PFSK-1 (cell line): Measurements from ENCODE around the gene ABCC2.

Source experiments
- FOXP2 ChIP-seq: optimal IDR thresholded peaks from 2 replicates; pipeline ENCODE3; 2011; ENCODE audit warnings: borderline replicate concordance, control low read depth, inconsistent platforms; ENCODE audit not compliant: insufficient read depth; ENCODE audit errors: extremely low read length, extremely low read depth
- POLR2AphosphoS5 ChIP-seq: IDR thresholded peaks from 2 replicates; pipeline ENCODE4 v1.6.1; 2012; ENCODE audit warnings: low read depth, mild to moderate bottlenecking, control low read depth, low read length, moderate library complexity
- REST ChIP-seq, 2 experiments: IDR thresholded peaks; 2 replicates each; pipeline versions ENCODE4 v1.6.1 to v1.8.0; 2011 to 2012; ENCODE audit warnings: low read depth in 2 of 2, low read length in 2 of 2, control low read depth in 1 of 2, inconsistent platforms in 1 of 2, mild to moderate bottlenecking in 1 of 2, moderate library complexity in 1 of 2; ENCODE audit not compliant: insufficient read depth in 1 of 2
- SIN3A ChIP-seq: IDR thresholded peaks from 2 replicates; pipeline ENCODE4 v1.6.1; 2012; ENCODE audit warnings: mild to moderate bottlenecking, low read length, moderate library complexity, borderline replicate concordance; ENCODE audit not compliant: insufficient read depth
- TAF1 ChIP-seq: IDR thresholded peaks from 2 replicates; pipeline ENCODE4 v1.6.1; 2012; ENCODE audit warnings: low read length, control low read depth, borderline replicate concordance; ENCODE audit not compliant: insufficient read depth

The ABCC2 gene

DNA sequence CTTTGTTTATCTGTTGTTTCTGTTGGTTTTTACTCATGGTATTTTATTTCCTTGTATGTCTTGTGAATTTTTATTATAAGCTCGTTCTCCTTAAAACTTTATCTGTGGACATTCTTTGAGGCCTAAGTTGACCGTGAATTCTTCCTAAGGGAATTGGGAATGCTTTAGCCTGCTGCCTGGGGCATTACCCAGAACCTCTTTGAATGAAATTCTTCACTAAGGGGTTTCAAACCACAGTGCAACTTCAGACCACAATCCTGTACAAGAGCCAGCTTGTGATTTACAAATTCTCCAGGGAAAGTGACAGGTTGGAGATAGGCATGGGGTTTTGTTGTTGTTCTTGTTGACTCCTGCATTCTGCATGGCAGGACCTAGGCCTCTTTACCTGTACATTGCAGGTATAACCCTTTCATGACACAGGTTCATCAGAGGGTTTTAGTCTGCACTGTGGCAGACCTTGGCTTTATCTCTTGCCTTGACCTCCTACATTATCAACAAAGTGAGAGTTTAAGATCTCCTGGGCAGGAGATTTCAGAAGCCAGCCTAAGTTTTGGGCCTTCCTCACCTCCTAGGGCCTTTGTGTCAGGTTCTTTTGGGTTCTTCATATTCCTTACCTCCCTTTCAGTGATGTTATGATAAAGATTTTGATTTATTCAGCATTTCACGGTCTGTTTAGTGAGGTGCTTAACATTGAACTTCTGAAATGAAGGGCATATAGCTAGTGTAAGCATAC is 70.2 kb downstream of the ABCC2 start:
- TF ChIP-seq TAF1 (no peak), FOXP2 (no peak)

DNA sequence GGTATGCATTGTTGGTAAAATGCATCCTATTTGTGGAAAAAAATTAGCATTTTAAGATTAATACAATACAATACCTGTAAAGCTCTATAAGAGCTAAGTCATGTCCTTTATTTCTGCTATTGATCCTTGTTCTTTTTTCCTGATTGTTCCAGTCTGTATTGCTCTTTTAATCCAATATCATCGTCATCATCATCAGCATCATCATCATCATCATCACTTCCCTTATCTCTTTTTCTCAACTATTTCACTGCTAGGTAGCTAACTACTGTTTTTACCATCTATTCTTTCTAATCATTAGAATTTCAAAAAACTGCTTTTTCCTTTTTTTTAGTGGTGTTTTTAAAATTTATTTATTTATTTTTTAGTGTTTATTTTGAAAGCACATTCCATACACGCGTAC is 71.2 kb downstream of the ABCC2 start:
- TF ChIP-seq SIN3A (no peak), TAF1 (no peak), REST (IDR thresholded peaks at IDR 0.05; ENCODE audit: insufficient read depth in 1 of 2, low read depth in 2 of 2, low read length in 2 of 2) (no peak)

DNA sequence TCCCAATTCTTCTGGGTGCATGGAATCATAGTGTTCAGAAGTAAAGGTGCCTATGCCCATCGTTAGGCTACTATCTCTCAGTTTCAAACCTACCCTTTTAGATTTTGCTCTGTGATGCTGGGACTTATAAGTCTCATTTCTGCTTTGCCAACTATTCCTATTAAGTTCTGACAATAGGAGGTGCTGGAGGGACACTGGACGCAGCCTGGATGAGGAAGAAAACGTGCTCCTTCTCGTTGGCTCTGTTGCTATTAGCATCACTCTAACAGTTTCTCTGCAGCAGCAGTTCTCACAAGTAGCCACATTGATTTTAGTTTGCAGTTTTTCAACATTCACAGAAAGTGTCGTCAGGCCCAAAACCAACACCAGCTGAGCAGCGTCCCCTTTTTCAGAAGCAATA is 72.4 kb downstream of the ABCC2 start:
- TF ChIP-seq SIN3A (no peak), POLR2AphosphoS5 (no peak), REST (IDR thresholded peaks at IDR 0.05; ENCODE audit: insufficient read depth in 1 of 2, low read depth in 2 of 2, low read length in 2 of 2) (no peak), FOXP2 (no peak), TAF1 (no peak)

DNA sequence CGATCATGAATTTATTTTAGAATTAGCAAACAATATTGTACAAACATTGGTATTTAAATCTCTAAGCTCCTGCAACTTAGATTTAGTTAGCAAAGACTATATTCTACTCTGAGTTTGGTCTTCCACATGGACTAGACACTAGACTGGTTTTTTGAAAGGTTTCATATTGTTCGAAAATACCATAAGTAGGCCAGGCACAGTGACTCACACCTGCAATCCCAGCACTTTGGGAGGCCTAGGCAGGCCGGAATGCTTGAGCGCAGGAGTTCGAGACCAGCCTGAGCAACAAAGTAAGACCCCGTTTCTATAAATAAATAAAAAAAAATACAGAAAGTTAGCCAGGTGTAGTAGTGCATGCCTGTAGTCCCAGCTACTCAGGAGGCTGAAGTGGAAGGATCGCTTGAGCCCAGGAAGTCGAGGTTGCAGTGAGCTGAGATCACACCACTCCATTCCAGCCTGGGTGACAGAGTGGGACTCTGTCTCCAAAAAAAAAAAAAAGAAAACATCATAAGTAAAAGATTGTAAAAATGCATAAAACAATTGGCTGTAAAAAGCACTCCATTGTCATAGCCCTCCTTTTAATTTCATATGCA is 73.1 kb downstream of the ABCC2 start:
- TF ChIP-seq TAF1 (no peak), REST (IDR thresholded peaks at IDR 0.05; ENCODE audit: insufficient read depth in 1 of 2, low read depth in 2 of 2, low read length in 2 of 2) (no peak), POLR2AphosphoS5 (no peak), SIN3A (no peak), FOXP2 (no peak)

GRCh38 chr10:99858849-99859248 is 76.4 kb downstream of the ABCC2 start:
- TF ChIP-seq SIN3A = no peak
- TF ChIP-seq REST (IDR thresholded peaks at IDR 0.05; ENCODE audit: insufficient read depth in 1 of 2, low read depth in 2 of 2, low read length in 2 of 2) = no peak
- no peak for TF ChIP-seq POLR2AphosphoS5
- TF ChIP-seq FOXP2 = no peak
- TF ChIP-seq TAF1 = no peak
